B cell (primary cell): ENCODE results near the gene PPM1J.

ENCODE experiments used
- EZH2 ChIP-seq: IDR thresholded peaks from 2 replicates; pipeline ENCODE4 v1.6.1; 2012; ENCODE audit warnings: borderline replicate concordance, low read depth, mild to moderate bottlenecking, moderate library complexity, low read length; ENCODE audit not compliant: insufficient read depth, poor library complexity, severe bottlenecking
- TF ChIP-seq, protein P1 (sequence below): fragments of 200-600 bp; IDR thresholded peaks from one replicate; pipeline ENCODE4 v1.8.0; 2022; ENCODE audit warnings: antibody characterized with exemption, mild to moderate bottlenecking

DNA sequence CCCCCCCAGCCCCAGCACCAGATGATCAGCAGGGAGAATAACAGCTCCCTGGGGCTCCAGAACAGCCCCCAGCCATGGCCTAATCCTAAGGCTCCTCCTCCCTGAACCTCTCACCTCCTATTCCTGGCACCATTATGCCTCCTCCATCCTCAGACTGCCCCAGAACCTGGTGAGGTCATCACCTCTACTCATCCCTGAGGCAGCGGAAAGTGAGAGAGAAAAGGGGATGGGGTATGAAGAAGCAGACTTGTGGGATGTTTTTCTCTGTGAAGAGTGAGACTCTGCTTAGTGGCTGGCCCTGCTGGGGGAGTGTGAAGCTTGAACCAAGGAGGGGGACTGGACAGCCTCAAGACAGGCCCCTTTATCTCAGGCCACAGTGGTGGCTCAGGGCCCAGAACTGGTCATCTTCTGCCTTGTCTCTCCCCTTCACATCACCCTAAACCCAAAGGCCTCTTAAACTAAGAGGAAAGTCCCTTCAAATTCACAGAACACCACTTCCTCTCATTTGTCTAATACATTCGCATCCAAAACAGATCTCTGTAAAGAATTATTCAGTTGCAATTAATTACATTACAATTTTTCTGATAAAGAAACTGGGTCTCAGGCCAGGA is 2.2 kb upstream of the PPM1J start:
- TF ChIP-seq, protein P1, sequence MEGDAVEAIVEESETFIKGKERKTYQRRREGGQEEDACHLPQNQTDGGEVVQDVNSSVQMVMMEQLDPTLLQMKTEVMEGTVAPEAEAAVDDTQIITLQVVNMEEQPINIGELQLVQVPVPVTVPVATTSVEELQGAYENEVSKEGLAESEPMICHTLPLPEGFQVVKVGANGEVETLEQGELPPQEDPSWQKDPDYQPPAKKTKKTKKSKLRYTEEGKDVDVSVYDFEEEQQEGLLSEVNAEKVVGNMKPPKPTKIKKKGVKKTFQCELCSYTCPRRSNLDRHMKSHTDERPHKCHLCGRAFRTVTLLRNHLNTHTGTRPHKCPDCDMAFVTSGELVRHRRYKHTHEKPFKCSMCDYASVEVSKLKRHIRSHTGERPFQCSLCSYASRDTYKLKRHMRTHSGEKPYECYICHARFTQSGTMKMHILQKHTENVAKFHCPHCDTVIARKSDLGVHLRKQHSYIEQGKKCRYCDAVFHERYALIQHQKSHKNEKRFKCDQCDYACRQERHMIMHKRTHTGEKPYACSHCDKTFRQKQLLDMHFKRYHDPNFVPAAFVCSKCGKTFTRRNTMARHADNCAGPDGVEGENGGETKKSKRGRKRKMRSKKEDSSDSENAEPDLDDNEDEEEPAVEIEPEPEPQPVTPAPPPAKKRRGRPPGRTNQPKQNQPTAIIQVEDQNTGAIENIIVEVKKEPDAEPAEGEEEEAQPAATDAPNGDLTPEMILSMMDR = no peak
- no peak for TF ChIP-seq EZH2
